Endothelial cell of umbilical vein (primary cell): ENCODE measurements around the gene ACER1. TPM values are rescaled to one million over a fixed set of nuclear protein-coding genes. Genes with fewer than 3 reads are reported as not detected.

Experiments used
- BruUV-seq: library from RNA; stranded (reverse); fragments of 400-500 nt; replicated peaks from 2 replicates; lab custom pipeline; 2021; lab: Mats Ljungman, UMichigan
- CTCF ChIA-PET: fragments of 300-600, 350-600 bp; sonication (Branson Sonifier 250); formaldehyde crosslinking; loops from one replicate; lab custom pipeline; 2021; ENCODE audit warnings: antibody characterized with exemption, inconsistent platforms; lab: Charles Lee
- POLR2A ChIA-PET: fragments of 300-600, 350-600 bp; sonication (Branson Sonifier 250); formaldehyde crosslinking; loops from one replicate; lab custom pipeline; 2021; ENCODE audit warnings: antibody characterized with exemption, inconsistent platforms; lab: Charles Lee
- DNase-seq: peaks from one replicate; pipeline ENCODE4 v3.0.0-alpha.2; 2011; ENCODE audit warnings: low read depth, low spot score
- FAIRE-seq: peaks from 2 replicates; lab custom pipeline; 2011; peaks lifted over from hg19 to GRCh38; lab: Jason Lieb, UNC
- H2AFZ ChIP-seq: 2 replicates; pipeline ENCODE4 v1.6.0; 2012; ENCODE audit warnings: low read depth, low read length, control low read depth, inconsistent platforms
- H3K27ac ChIP-seq: 2 replicates; pipeline ENCODE4 v1.5.1; 2011; ENCODE audit warnings: low read depth, mild to moderate bottlenecking, control low read depth, low read length, moderate library complexity; ENCODE audit not compliant: insufficient read depth
- H3K27me3 ChIP-seq, 2 experiments: 2 replicates each; pipeline versions ENCODE4 v1.6.0 to v1.6.1; 2011; ENCODE audit warnings: low read length in 2 of 2, mixed read lengths in 1 of 2; ENCODE audit not compliant: control insufficient read depth in 2 of 2, insufficient read depth in 2 of 2
- H3K36me3 ChIP-seq, 2 experiments: 2 replicates in 1 of 2; 3 replicates in 1 of 2; pipeline ENCODE4 v1.5.1; 2011; ENCODE audit warnings: low read length in 2 of 2, mild to moderate bottlenecking in 1 of 2, moderate library complexity in 1 of 2; ENCODE audit not compliant: control insufficient read depth in 2 of 2, insufficient read depth in 2 of 2; ENCODE audit errors: extremely low read depth in 1 of 2
- H3K4me1 ChIP-seq: 3 replicates; pipeline ENCODE4 v1.5.1; 2011; ENCODE audit warnings: mild to moderate bottlenecking, low read length; ENCODE audit not compliant: control insufficient read depth, insufficient read depth; ENCODE audit errors: extremely low read depth
- H3K4me2 ChIP-seq: 2 replicates; pipeline ENCODE4 v1.6.1; 2011; ENCODE audit warnings: low read length, control low read depth, mixed read lengths; ENCODE audit not compliant: insufficient read depth
- H3K4me3 ChIP-seq, 3 experiments: fragments of 200-600 bp in 1 of 3; sonication (generic), shearing (Covaris generic) in 1 of 3; replicated peaks in 1 of 3; 2 replicates each; pipeline ENCODE4 v1.5.1; 2011 to 2016; ENCODE audit warnings: control low read depth in 3 of 3, low read length in 3 of 3, mild to moderate bottlenecking in 2 of 3, inconsistent platforms in 1 of 3, low read depth in 1 of 3, moderate library complexity in 1 of 3; ENCODE audit not compliant: insufficient read depth in 1 of 3
- H3K79me2 ChIP-seq: 2 replicates; pipeline ENCODE4 v1.6.0; 2012; ENCODE audit warnings: low read length, inconsistent platforms; ENCODE audit not compliant: control insufficient read depth, insufficient read depth
- H3K9ac ChIP-seq: replicated peaks from 2 replicates; pipeline ENCODE3; 2011; ENCODE audit warnings: low read length, control low read depth; ENCODE audit not compliant: insufficient read depth; ENCODE audit errors: extremely low read depth
- H3K9me1 ChIP-seq: replicated peaks from 3 replicates; pipeline ENCODE4 v1.6.0; 2011; ENCODE audit warnings: mild to moderate bottlenecking, low read length; ENCODE audit not compliant: control insufficient read depth, insufficient read depth; ENCODE audit errors: extremely low read depth
- H3K9me3 ChIP-seq: replicated peaks from 2 replicates; pipeline ENCODE4 v1.5.1; 2012; ENCODE audit warnings: low read length, inconsistent platforms; ENCODE audit not compliant: control insufficient read depth, insufficient read depth
- H4K20me1 ChIP-seq: replicated peaks from 2 replicates; pipeline ENCODE3; 2011; ENCODE audit warnings: mild to moderate bottlenecking, low read length; ENCODE audit not compliant: control insufficient read depth, insufficient read depth; ENCODE audit errors: extremely low read depth
- CTCF ChIP-seq, 2 donors: IDR thresholded peaks; 1 replicate in 1 of 2; 2 replicates in 1 of 2; pipeline ENCODE4 v1.5.1; 2011; ENCODE audit warnings: low read length in 2 of 2, mild to moderate bottlenecking in 2 of 2, moderate library complexity in 2 of 2, control low read depth in 1 of 2, inconsistent platforms in 1 of 2, low read depth in 1 of 2; ENCODE audit not compliant: insufficient read depth in 1 of 2; ENCODE audit errors: extremely low read depth in 1 of 2
- EZH2 ChIP-seq: IDR thresholded peaks from 2 replicates; pipeline ENCODE4 v1.6.1; 2012; ENCODE audit warnings: borderline replicate concordance, low read depth, mild to moderate bottlenecking, moderate library complexity, low read length, inconsistent platforms; ENCODE audit not compliant: severe bottlenecking
- FOS ChIP-seq: IDR thresholded peaks from 2 replicates; pipeline ENCODE4 v1.6.1; 2011; ENCODE audit warnings: mild to moderate bottlenecking, low read length, moderate library complexity, borderline replicate concordance; ENCODE audit not compliant: insufficient read depth
- GATA2 ChIP-seq: IDR thresholded peaks from 2 replicates; pipeline ENCODE4 v1.7.0; 2011; ENCODE audit warnings: low read depth, mild to moderate bottlenecking, moderate library complexity, mixed read lengths, low read length; ENCODE audit not compliant: insufficient read length, insufficient read depth
- JUN ChIP-seq: IDR thresholded peaks from 2 replicates; pipeline ENCODE4 v1.6.1; 2011; ENCODE audit warnings: borderline replicate concordance, low read depth; ENCODE audit not compliant: insufficient read length, insufficient read depth
- MAX ChIP-seq: IDR thresholded peaks from 2 replicates; pipeline ENCODE4 v1.6.1; 2011; ENCODE audit not compliant: insufficient read depth, insufficient read length
- MYC ChIP-seq: IDR thresholded peaks from one replicate; pipeline ENCODE4 v1.6.1; 2011; ENCODE audit warnings: mild to moderate bottlenecking, low read depth, low read length
- POLR2A ChIP-seq: IDR thresholded peaks from 2 replicates; pipeline ENCODE4 v1.6.1; 2012; ENCODE audit warnings: low read depth, mild to moderate bottlenecking, control low read depth, low read length
- POLR2AphosphoS5 ChIP-seq: IDR thresholded peaks from 2 replicates; pipeline ENCODE4 v1.6.1; 2012; ENCODE audit warnings: low read depth, mild to moderate bottlenecking, control low read depth, low read length, moderate library complexity; ENCODE audit not compliant: insufficient read depth
- dilution Hi-C: fragments of 300-500 bp; cut with MboI; formaldehyde crosslinking; loops from one replicate; pipeline ENCODE4 v1.15.0; 2019; ENCODE audit warnings: low sequenced_read_pairs; ENCODE audit not compliant: extremely low pct_ligation_motif_present
- intact Hi-C: fragments of 100-400 bp; cut with micrococcal nuclease; formaldehyde crosslinking; loops from one replicate; pipeline ENCODE4 v1.10.0; 2022
- polyA plus RNA-seq, 4 experiments: library from polyadenylated mRNA; depleted of rRNA in 3 of 4; stranded (reverse) in 3 of 4; unstranded in 1 of 4; fragments of >200 nt; gene quantifications; 2 replicates each; pipeline versions ENCODE4 v1.2.1 to v1.2.3, GENCODE V29; 2011 to 2012; ENCODE audit warnings: missing spikeins in 1 of 4
- total RNA-seq: library from RNA; stranded (reverse); gene quantifications from 2 replicates; pipeline ENCODE4 v1.2.3, GENCODE V29; 2021

Gene ACER1
- total and polyA plus RNA-seq, 2 donors (not counting 3 experiments of a cell fraction or from before 2014, with no cell fraction given): 0.04 TPM; not detected in 1

- POLR2A ChIA-PET: no interaction called here
- no TSS peak for BruUV-seq
- Histone ChIP-seq H3K27ac (no peak overlapping the region), H3K36me3 (no peaks in the 10 kb centered on the region), H3K9me3 (no peaks in the 10 kb centered on the region), H2AFZ (no peak overlapping the region), H3K4me3 (no peak overlapping the region), H3K9ac (no peak overlapping the region), H3K27me3 (no peaks in the 10 kb centered on the region), H3K4me1 (no peaks in the 10 kb centered on the region), H4K20me1 (no peaks in the 10 kb centered on the region), H3K9me1 (no peaks in the 10 kb centered on the region), H3K79me2 (no peaks in the 10 kb centered on the region), H3K4me2 (no peak overlapping the region)
- DNase-seq (no peak), FAIRE-seq (no peak)
- dilution Hi-C loops: no loop called here
- TF ChIP-seq JUN (no peak), POLR2AphosphoS5 (no peak), MYC (no peak), FOS (no peak), POLR2A (no peak), CTCF (IDR thresholded peaks at IDR 0.05; ENCODE audit: extremely low read depth in 1 of 2, insufficient read depth in 1 of 2, low read depth in 1 of 2, low read length in 2 of 2) (no peak), EZH2 (no peak), GATA2 (no peak), MAX (no peak)
- CTCF ChIA-PET: interaction anchor here (0.8 to 4.2 kb wide), 8 partner anchors 9 to 365 kb away, joined by 3 to 55 read pairs (median 4); partner anchors contain the start of gene CLPP
- intact Hi-C loops: no loop called here
Observed at GRCh38 chr19:6352381-6353165, 19.2 kb upstream of the ACER1 start.
